H1 (cell line): ENCODE results near the gene GPR176. TPM values are rescaled to one million over a fixed set of nuclear protein-coding genes. Genes with fewer than 3 reads are reported as not detected.

Source experiments
- EGR1 ChIP-seq: IDR thresholded peaks from 2 replicates; pipeline ENCODE4 v1.6.1; 2011; ENCODE audit warnings: low read depth, low read length, borderline replicate concordance
- PHF8 ChIP-seq: fragments of 200-600 bp; sonication (generic); conservative IDR thresholded peaks from 2 replicates; pipeline ENCODE4 v1.7.1; 2012; ENCODE audit warnings: low read depth, mild to moderate bottlenecking, inconsistent platforms, low read length, moderate library complexity
- polyA plus RNA-seq, 7 experiments: library from polyadenylated mRNA; depleted of rRNA in 3 of 7; stranded (reverse) in 5 of 7; unstranded in 2 of 7; fragments of >200 nt in 5 of 7; fragments of 200-250 nt in 2 of 7; gene quantifications; 1 replicate in 5 of 7; 2 replicates in 1 of 7; 4 replicates in 1 of 7; pipeline versions ENCODE4 v1.2.1 to v1.2.3, GENCODE V29; 2011 to 2013; ENCODE audit warnings: missing spikeins in 2 of 7, mixed read lengths in 2 of 7
- total RNA-seq: library from RNA; stranded (reverse); fragmentation: NEBNext Ultra II Directional; extraction: Animal tissue kit (Norgen Biotek cat#: 25700); gene quantifications from 2 replicates; pipeline ENCODE4 v1.2.1, GENCODE V29; 2021
- TF ChIP-seq, protein P1 (sequence below): IDR thresholded peaks from 2 replicates; pipeline ENCODE4 v1.6.1; 2012; ENCODE audit warnings: low read length, inconsistent platforms

Gene GPR176
- total and polyA plus RNA-seq, 2 of the 8 experiments (the other 6 are each of a cell fraction or from before 2014, with no cell fraction given), result 190 to 281 TPM

DNA sequence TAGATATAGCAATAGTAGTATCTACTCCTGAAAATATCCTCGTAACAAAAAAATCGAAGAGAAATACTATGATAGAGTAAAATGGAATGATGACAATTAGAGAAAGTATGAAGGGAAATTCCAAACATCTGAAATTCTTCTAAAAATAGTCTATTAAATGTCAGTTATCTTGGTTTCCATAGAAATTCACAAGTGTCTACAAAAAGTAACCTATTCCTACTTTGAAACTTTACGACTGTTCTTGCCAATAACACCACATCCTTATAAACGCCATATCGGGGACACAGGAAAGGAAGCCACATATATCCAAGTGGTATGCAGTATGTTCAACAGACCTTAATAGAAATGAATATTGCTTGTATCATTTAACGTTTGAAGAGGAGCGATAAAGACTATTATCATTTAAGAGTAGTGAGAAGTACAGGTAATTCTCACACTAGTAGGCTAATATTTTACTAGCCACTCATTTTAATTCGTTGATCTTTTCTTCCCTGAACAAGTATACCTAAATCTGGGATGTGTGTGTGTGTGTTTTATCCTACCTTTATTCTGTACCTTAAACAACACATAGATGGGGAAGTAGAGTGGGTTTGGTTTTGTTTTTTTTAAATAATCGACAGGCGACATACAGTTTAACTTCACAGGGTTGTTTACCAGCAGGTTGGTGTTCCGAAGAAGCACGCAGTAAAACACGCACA, 1.2 kb downstream of the GPR176 start (continued):
- no peak for TF ChIP-seq PHF8
- no peak for TF ChIP-seq EGR1
- TF ChIP-seq, protein P1, sequence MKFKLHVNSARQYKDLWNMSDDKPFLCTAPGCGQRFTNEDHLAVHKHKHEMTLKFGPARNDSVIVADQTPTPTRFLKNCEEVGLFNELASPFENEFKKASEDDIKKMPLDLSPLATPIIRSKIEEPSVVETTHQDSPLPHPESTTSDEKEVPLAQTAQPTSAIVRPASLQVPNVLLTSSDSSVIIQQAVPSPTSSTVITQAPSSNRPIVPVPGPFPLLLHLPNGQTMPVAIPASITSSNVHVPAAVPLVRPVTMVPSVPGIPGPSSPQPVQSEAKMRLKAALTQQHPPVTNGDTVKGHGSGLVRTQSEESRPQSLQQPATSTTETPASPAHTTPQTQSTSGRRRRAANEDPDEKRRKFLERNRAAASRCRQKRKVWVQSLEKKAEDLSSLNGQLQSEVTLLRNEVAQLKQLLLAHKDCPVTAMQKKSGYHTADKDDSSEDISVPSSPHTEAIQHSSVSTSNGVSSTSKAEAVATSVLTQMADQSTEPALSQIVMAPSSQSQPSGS, result no peak
